Mesenteric fat pad (tissue), 1 donor: Measurements from ENCODE around the gene PHLDA3. TPM values are rescaled to one million over a fixed set of nuclear protein-coding genes. Genes with fewer than 3 reads are reported as not detected.
"Not testable (repeated sequence)": the region's sequence is repeated elsewhere in the genome, so short reads cannot be mapped to it uniquely, and the experiment has no call there.

ENCODE experiments used
- DNase-seq: peaks from one replicate; pipeline ENCODE4 v3.0.0-alpha.2; 2020; ENCODE audit warnings: low spot score
- total RNA-seq: library from RNA; stranded (reverse); fragmentation: NEBNext Ultra II Directional; extraction: Animal tissue kit (Norgen Biotek cat#: 25700); gene quantifications from one replicate; pipeline ENCODE4 v1.2.1, GENCODE V29; 2021
- donor health status: DM: yes; HTN: yes; CAD: no.

Gene PHLDA3
- total RNA-seq, 1 donor from 2014 or later, result 358 TPM

DNA sequence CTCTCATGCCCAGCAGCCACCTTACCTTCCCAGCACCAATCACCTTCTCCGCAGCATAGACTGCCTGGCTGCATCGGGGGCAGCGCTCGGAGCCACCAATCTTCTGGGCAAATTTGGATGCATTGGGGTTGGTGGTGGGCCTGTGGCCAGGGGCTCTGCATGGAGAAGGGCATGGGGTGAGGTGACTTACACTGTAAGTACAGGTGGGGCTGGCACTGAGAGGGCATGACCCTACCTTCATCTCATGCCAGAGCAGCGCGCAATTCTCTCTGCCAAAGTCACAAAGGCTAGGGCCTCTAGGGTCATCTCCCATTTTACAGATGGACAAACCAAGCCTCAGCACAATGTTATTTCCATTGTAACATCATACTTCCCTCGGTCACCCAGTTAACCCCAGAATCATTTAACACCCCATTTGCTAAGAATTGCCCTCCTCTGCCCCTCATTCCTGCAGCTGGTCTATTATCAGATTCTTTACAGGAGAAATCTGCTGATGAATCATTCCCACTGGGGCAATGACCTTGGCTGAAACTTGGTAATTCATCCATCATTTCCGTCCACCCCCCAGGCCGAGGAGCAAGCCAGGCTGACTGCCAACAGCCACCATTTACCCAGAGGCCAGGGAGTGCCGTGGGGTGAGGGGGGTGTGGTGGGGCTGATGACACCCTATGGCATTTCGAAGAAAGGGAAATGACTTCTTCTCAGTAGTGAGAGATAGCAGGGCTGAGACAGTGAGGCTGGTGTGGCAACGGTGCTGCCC, 20.0 kb upstream of the PHLDA3 start:
- DNase-seq, result no peak

DNA sequence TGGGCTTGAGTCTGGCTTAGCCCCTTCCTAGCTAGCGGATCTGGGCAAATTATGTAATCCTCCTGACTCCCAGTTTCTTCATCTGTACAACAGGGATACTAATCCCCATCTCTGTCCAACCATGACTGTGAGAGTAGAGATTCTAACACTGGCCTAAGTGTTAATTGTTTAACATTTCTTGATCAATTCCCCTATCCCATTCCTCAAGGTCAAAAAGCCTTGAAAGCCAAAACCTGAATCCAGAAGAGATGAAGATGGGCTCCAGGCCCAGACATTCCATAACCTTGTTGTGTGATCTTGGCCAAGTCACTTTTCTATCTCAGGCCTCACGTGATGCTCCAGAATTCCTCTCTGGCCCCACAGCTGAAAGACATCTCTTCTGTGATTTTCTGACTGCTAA, 18.8 kb upstream of the PHLDA3 start:
- no peak for DNase-seq

DNA sequence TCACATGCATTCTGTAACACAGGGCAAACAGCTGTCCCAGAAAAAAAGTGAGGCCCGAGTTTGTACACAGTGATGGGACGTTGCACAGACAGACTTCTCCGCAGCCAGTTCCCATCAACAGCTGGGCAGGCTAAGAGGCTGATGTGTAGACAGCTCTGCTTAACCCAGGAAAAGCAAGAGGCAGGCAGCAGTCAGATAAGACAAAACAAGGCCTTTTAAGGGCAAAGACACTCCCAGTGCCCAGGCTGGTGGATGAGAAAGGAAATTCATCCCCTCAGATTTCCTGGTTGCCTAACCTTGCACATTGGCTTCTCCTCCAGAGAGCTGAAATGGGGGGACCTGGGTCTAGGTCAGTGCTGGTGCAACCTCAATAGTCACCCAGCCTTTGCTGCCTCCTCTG, 17.2 kb upstream of the PHLDA3 start:
- no peak for DNase-seq

DNA sequence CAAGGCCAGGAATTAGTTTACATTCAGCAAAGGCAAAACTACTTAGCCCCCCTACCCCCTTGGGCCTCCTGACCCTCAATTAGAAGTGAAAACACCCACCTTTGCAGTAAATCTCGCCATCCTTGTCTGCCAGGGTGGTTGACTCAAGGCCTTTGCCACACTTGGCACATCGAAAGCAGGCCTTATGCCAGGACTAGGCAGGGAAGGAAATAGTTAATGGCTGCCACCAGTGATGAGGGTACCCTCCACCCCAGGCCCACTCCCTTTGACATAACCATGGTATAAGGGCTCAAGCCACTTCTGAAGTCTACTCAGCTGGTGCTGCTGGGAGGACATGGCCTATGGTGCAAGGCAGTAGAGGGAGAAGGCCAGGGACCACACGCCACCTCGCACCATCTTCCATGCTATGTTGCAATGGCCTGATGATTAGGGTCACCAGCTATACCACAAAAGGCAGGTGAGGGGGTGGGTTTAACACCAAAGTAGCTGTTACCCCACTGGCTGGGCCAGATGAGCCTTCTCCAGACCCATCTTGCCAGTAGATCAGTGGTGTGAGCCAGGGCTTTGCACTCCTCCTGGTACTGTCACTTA, 16.3 kb upstream of the PHLDA3 start:
- DNase-seq, result no peak

DNA sequence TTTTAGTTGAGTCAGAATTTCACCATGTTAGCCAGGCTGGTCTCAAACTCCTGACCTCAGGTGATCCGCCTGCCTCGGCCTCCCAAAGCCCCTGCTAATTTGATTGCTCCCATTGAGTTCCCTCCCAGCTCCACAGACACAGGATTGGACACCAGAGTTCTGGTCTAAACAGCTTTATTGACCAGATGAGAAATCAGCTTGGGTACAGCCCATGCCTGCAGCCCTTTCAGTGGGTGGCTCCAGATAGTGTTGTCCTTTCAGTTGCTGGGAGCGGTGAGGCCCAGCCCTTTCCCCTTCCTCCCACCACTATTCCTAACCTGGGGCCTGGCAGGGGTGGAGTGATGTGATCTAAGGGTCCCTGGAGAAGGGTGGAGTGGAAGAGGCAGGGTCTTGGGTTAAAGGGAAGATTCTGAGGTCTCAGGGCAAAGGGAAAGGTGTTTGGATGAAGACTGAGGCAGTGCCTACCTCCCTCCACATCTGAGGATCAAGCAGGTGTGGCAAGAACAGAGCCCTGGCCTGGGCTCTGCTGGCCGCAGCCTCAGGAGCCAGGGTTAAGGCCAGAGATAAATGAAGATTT, 14.5 kb upstream of the PHLDA3 start:
- no peak for DNase-seq

DNA sequence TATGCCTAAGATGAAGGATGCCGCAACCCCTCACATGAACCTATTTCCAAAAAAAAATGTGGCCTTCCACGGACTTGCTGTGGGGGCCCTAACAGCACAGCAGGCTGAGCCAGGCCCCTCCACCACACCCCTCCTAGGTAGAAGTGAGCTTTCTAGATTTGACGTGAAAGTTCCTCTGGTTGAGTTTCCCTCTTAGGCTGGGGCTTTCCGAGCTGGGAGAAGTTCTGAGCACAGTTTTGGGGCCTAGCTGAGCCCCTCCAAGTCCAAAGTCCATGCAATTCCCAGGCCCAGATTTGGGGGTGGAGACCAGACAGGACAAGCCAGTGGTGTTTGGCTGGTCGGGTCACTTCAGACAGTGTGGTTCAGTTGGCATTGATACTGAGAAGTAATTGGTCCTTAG, 13.8 kb upstream of the PHLDA3 start:
- no peak for DNase-seq

DNA sequence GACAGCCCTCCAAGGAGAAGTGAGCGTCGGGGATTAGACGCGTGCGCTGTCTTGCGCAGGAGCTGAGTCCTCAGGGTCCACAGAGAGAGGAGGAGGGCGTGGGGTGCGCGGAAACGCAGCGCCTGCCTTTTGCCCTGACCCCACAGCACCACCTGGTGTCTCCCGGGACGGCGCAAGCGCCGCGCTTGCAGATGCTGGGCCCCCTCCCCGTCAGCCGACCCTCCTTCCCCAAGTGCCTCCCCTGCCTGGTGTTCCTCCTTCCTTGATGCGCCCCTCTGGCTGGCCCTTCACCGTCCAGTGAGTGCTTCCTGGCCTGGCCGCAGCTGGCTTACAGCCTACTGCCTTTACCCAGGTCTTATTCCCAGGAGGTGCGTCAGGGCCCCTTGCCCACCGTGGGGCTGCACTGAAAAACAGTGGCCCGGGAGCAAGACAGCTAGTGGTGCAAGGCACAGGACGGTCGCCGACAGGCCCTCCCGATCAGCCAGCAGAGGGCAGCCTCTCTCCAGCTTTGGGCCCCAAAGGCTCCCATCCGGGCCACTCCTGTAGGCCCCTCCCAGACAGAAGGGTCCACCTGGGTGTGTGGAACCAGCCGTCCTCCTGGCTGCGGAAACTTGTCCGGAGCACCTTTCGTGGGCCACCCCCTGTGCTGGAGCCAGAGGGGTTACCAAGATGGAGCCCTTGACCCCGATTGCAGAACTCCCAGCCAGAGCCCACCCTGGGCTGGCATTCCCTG, 12.9 kb upstream of the PHLDA3 start:
- peak; percentile 95 for DNase-seq

DNA sequence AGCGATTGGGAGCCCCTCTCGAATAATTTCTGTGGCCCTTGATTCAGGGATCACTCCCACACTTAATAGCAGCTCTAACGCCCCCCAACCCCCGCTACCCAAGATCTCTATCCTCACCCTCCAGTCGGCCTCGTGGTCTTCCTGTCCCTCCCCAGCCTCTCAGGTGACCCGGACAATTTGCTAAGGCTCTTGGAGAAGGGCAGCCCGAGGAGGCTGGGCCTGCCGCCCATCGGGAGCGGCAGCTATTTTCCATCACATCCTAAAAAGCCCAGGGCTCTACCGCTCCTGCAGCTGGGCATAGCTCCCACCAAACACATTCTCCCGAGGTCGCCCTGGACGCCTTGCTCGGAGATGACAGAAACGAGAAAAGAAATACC, 12.0 kb upstream of the PHLDA3 start:
- DNase-seq, result no peak

DNA sequence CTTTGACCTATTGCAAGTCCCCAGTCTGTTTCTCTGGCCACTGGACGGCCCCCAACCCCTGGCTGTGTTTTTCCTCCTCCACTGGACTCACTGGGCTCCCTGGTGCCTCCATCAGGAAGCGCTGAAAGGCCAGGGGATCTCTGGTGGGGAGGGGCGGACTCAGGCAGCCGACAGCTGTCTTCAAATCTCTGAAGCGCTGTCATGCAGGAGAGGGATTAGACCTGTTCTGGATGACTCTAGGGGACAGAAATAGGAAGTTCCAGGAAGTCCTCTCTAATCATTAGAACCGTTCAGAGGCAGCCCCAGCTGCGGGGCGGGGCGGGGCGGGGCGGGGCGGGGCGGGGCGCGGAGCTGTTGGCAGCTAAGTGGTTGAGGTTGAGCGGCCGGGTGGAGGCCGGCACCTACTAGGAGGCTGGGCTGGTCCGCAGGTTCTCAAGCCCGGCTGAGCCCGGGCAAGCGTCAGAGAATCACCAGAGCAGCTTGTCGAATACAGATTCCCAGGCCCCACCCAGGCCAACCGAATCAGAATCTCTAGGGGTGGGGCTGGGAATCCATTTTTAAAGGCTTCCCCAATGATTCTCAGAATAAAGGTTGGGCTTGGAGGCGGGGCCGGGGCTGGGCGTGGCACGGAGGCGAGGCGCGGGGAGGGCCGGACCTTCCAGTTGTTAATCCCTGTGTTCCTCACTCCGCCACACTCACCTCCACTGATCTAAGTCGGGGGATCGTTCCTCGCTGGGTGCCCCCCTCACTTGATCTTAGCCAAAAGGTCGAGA, 11.4 kb upstream of the PHLDA3 start:
- DNase-seq, result peak; percentile 93

DNA sequence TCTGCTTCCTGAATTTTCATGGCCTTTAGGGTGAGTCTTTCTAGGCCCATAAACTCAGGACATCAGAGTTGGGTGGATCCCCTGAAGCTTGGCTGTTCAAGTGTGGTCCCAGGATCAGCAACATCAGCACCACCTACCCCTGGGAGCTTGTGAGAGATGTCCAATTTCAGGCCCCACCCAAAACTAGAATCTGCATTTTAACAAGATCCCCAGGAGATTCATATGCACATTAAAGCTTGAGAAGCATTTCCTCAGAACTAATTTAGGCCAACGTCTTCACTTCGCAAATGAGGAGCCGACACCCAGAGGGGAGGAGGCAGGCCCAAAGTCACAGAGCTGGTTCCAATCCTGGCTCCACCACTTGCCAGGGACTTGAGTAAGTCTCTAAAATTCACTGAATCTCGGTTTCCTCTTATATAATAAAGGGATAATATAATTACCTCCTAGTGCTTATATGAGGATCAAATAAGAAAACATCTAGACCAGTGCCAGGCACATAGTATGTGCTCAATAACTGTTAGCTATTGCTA, 10.3 kb upstream of the PHLDA3 start:
- no peak for DNase-seq

DNA sequence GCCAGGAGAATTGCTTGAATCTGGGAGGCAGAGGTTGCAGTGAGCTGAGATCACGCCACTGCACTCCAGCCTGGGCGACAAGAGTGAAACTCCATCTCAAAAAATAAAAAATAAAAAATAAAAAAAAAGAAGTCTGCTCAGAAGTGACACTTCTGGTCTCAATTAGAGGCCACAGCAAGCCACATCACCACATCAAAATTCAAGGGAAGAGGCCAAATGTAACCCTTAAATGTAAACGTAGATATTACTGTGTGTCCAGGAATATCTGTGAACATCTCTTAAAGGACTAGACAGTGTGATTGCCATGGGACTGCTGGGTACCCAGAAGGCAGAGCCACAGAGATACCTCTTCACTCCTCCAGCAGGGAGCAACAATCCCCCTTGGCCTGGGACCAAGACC, 9.7 kb upstream of the PHLDA3 start:
- not testable (repeated sequence) for DNase-seq

DNA sequence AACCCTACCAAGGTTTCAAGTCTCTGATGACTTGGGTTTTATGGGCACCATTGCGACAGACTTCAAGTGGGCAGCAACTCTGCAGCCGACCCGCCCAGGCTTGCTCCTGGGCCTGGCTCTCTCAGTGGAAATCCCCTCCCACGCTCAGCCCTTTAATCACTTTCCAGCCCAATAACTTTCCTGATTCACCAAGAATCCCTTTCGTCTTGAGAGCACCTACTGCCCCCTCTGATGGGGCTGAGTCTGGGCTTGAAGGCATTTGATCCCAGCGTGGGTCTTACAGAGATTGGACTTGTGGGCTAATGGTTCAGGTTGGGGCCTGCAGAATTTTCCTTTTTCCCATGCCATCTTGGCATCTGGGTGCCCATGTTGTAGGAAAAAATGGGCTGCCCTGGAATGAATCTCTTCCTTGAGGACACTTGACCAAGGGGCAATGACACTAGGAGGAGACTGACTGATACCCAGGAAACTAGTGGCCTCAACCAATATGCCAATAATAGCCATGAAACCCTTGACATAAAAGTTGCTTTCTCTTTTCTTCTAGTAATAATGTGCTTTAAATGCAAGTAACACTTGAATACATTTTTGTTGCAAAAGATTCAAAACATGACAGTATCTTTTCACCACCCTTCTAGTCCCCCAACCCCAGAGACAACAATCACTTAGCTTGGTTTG, 7.8 kb upstream of the PHLDA3 start:
- no peak for DNase-seq

DNA sequence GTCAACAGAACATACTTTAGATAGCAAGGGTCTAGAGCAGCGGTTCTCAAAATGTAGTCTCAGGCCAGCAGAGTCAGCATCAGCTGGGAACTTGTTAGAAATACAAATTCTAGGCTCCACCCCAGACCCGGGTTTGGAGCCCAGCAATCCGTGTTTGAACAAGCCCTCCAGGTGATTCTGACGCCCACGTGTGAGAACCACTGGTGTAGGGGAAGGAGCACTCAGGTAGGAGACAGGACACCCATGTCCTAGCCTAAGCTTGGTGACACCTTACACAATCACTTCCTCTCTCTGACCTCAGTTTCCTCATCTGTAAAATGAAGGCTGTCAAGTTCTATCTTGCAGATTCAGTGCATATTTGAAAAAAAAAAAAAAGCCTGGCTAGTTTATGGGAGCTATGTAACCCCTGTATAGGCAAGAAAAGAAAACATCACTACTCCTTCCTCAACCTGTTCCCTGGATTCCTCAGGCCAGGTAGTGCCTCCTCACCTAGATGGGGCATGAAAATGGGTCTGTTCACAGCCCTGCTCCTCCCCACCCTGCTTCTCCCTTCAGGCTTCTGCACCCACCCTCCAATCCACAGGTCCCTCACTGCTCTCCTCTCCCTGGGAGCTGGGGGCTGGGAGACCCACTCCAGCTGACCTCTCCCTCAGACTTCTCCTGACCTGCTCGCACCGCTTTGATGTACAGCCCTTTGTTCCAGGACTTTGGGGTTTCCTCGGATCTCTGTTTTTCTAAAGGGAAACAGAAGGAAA, 7.1 kb upstream of the PHLDA3 start:
- no peak for DNase-seq

DNA sequence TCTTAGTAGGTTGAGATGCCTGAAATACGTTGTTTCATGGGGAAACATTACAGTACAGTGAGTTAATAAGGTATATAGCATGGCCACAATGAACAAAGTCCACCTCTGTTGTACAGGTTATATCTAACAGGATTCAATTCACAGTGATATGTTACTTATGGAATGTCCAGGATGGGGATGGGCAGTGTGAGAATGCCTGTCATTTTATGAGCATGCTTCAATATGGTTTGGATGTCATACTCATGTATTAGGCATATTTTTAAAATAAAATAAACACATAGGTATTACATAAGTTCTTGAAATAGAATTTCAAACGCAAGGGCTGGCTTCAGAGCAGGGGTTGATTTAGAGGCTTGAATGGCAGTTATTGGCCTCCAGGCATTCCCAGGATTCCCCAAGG, 6.1 kb upstream of the PHLDA3 start:
- no peak for DNase-seq

DNA sequence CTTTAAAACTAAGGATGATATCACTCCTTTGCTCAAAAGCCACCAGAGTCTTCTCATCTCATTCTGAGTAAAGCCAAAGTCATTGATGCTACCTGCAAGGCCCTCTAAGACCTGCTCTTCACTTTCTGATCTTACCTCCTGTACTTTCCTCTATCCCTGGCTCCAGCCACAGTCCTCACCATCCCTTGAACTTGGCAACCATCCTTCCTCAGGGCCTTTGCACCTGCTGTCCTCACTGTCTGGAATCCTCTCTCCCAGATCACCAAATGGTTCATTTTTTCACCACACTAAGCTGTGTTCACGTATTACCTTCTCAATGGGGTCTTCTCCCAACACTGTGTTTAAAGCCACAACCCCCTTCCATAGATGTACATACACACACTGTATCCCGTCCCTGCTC, 4.3 kb upstream of the PHLDA3 start:
- no peak for DNase-seq

DNA sequence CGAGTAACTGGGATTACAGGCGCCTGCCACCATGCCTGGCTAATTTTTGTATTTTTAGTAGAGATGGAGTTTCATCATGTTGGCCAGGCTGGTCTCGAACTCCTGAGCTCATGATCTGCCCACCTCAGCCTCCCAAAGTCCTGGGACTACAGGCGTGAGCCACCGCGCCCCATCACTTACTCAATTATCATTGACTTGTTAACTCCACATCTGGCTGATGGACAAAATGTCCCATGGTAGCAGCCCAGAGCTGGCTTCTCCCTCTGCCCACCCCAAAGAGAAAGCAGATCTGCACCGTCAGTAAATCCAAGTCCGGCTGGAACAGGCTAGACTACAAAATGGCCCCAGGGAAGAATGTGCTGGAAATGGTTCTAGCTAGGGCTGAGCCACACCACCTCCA, 3.3 kb upstream of the PHLDA3 start:
- not testable (repeated sequence) for DNase-seq

DNA sequence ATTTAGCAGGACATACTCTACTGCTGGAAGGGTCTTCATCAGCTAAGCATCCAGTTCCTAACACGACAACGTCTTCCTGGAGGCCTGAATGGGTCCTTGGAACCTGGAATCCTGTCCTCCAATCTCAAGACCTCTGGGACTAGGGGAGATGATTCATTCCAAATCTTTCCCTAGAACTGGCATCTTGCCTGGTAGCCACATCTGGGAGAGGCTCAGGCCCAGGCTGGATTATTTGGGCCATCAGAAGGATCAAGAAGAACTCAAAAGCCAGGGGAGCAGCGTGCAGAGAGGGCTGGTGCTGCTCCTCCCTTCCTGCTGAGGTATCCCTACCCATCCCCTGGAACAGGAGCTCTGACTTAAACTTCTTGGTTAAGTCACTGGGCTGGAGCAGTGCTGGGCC, 2.8 kb upstream of the PHLDA3 start:
- no peak for DNase-seq

DNA sequence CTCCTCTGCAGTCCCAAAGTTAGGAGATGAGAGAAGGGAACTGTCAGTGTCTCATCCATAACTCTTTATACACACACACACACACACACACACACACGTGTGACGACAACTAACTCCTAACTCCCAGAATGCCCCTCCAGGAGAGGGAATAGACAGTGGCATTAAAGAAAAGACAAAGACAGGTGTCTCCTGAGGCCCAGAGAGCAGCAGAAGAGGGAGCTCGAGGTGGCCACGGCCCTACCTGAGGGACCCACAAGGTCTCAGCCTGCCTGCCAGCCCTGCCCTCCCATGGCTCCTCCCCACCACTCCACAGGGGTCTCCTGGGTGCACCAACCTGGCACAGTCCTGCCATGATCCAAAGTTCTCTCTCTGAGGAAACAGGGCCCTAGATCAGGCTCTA, 1.6 kb upstream of the PHLDA3 start:
- no peak for DNase-seq

DNA sequence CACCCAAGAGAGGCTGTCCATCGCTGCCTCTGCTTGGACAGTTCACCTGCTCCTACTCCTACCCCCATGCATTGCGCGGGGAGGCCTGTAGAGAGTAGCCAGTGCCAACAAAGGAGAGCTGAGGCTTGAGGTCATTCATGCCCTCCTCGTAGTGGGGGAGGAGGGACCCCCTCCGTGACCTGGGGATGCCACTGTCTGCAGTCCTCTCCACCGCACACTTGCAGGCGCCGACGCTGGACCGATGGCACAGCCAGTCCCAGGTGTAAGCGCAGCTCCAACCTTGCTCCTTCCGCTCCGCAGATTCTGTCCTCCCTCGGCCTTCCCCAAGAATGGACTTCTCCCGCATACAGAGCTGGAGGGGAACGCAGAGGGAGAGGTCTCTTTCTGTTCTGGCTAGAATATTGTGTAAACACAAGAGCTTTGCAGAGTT, 672 bp upstream of the PHLDA3 start:
- DNase-seq, result no peak

DNA sequence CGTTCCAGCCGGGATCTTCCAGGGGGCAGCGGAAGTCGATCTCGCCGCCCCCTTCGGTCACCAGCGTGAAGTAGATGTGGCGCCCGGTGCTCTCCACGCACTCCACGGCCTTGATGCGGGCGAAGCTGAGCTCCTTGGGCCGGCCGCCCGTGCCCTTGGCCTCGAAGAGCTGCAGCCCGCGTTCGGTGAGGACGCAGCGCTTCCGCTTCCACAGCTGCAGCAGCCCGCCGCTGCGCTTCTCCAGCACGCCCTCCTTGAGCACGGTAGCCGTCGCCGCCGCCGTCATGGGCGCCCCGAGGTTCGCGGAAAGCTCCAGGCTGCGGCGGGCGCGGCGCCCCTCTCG, 516 bp downstream of the PHLDA3 start:
- no peak for DNase-seq
